ENCODE data around the gene KLHDC4.

The KLHDC4 gene

GRCh38 chr16:87662254-87663204 is 103.3 kb downstream of the KLHDC4 start:
- DNase-seq (ENCODE audit: low read depth), result no peak
- TF ChIP-seq CTCF (conservative IDR thresholded peaks at IDR 0.05; ENCODE audit: low read depth, low read length), result no peak
- no peak overlapping the region for H3K4me3 ChIP-seq (ENCODE audit: low read length)

- no peak overlapping the region for H3K4me3 ChIP-seq (ENCODE audit: low read length)
- DNase-seq (ENCODE audit: low read depth), result no peak
- TF ChIP-seq CTCF (conservative IDR thresholded peaks at IDR 0.05; ENCODE audit: low read depth, low read length), result no peak
These were observed 104.2 kb downstream of the KLHDC4 start for GRCh38 chr16:87661561-87661960.

GRCh38 chr16:87658564-87659225 is 107.1 kb downstream of the KLHDC4 start:
- TF ChIP-seq CTCF (conservative IDR thresholded peaks at IDR 0.05; ENCODE audit: low read depth, low read length), result no peak
- DNase-seq (ENCODE audit: low read depth), result no peak

More at GRCh38 chr16:87658564-87659225, 107.1 kb downstream of the KLHDC4 start:
- no peak overlapping the region for H3K4me3 ChIP-seq (ENCODE audit: low read length)

Measured in retinal pigment epithelial cell (primary cell).